Glutamatergic neuron (in vitro differentiated cells): ENCODE measurements around the gene NWD2. TPM values are rescaled to one million over a fixed set of nuclear protein-coding genes. Genes with fewer than 3 reads are reported as not detected.

Experiments
- DNase-seq: peaks from one replicate; pipeline ENCODE4 v3.0.0; 2022
- H3K27ac Mint-ChIP-seq: one replicate; pipeline ENCODE4 v1.8.0; 2020; ENCODE audit warnings: mild to moderate bottlenecking, mixed read lengths, inconsistent platforms; ENCODE audit not compliant: unreplicated experiment
- H3K27me3 Mint-ChIP-seq: one replicate; pipeline ENCODE4 v1.8.0; 2020; ENCODE audit warnings: mild to moderate bottlenecking, moderate library complexity, mixed read lengths, inconsistent platforms; ENCODE audit not compliant: unreplicated experiment
- H3K36me3 Mint-ChIP-seq: one replicate; pipeline ENCODE4 v1.8.0; 2020; ENCODE audit warnings: mild to moderate bottlenecking, mixed read lengths, inconsistent platforms; ENCODE audit not compliant: unreplicated experiment
- H3K4me1 Mint-ChIP-seq: one replicate; pipeline ENCODE4 v1.8.0; 2020; ENCODE audit warnings: mild to moderate bottlenecking, low read depth, mixed read lengths, inconsistent platforms; ENCODE audit not compliant: unreplicated experiment
- H3K4me3 Mint-ChIP-seq: one replicate; pipeline ENCODE4 v1.8.0; 2020; ENCODE audit warnings: mild to moderate bottlenecking, mixed read lengths, inconsistent platforms; ENCODE audit not compliant: unreplicated experiment
- H3K9me3 Mint-ChIP-seq: one replicate; pipeline ENCODE4 v1.8.0; 2020; ENCODE audit warnings: mild to moderate bottlenecking, moderate library complexity, mixed read lengths, inconsistent platforms; ENCODE audit not compliant: unreplicated experiment
- total RNA-seq: library from RNA; stranded (reverse); fragmentation: NEBNext Ultra II Directional; extraction: Animal tissue kit (Norgen Biotek cat#: 25700); gene quantifications from one replicate; pipeline ENCODE4 v1.2.1, GENCODE V29; 2021; ENCODE audit not compliant: unreplicated experiment
- TF ChIP-seq, protein P1 (sequence below): fragments of 200-600 bp; sonication (generic); IDR thresholded peaks from one replicate; pipeline ENCODE4 v1.5.0; 2021; ENCODE audit not compliant: partially characterized antibody, unreplicated experiment

NWD2 gene
- total RNA-seq, 1 donor from 2014 or later: 0.17 TPM

DNA sequence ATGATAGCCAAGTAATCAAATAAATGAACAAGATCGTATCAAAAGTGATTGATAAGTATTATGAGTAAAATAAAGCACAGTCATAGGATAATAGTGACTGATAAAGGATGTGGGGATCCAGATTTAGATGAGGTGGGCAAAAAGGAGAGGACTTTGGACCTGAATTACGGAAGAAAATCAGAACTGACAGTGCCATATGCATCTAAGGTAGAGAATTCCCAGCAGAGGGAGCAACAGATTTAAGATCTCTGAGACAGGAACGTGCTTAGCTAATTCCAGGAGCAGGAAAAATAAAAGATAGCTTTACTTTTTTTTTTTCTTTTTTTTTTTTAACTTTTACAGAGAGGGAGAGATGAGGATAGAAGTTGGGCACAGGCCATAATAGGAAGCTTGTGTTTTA is 189.9 kb downstream of the NWD2 start:
- Mint-ChIP-seq H3K27me3 (no peaks in the 10 kb centered on the region), H3K4me1 (peaks cover 2% of the 10 kb centered on the region), H3K9me3 (no peaks in the 10 kb centered on the region), H3K27ac (no peak overlapping the region), H3K36me3 (no peaks in the 10 kb centered on the region), H3K4me3 (no peak overlapping the region)
- DNase-seq: no peak
- TF ChIP-seq, protein P1, sequence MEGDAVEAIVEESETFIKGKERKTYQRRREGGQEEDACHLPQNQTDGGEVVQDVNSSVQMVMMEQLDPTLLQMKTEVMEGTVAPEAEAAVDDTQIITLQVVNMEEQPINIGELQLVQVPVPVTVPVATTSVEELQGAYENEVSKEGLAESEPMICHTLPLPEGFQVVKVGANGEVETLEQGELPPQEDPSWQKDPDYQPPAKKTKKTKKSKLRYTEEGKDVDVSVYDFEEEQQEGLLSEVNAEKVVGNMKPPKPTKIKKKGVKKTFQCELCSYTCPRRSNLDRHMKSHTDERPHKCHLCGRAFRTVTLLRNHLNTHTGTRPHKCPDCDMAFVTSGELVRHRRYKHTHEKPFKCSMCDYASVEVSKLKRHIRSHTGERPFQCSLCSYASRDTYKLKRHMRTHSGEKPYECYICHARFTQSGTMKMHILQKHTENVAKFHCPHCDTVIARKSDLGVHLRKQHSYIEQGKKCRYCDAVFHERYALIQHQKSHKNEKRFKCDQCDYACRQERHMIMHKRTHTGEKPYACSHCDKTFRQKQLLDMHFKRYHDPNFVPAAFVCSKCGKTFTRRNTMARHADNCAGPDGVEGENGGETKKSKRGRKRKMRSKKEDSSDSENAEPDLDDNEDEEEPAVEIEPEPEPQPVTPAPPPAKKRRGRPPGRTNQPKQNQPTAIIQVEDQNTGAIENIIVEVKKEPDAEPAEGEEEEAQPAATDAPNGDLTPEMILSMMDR: no peak

DNA sequence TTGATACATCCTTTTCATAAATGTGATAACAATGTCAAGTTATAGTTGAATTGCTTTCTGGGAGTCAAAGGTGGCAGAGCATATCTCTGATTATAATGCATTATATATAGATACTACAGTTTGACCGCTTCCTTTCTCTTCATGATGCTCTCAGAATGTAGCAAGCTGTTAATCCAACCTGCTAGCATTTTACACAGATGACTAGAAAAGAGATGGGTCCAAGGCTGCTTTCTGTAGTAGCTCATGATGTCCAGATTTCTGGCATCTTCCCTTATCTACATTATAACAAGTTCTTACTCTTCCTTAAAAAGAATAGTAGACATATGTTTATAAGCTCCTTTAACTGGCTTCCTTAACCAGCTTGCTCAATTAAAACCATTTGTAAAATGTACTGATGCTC is 192.0 kb downstream of the NWD2 start:
- Mint-ChIP-seq H3K27me3 (no peaks in the 10 kb centered on the region), H3K27ac (no peak overlapping the region), H3K4me1 (peaks cover 2% of the 10 kb centered on the region), H3K36me3 (no peaks in the 10 kb centered on the region), H3K9me3 (no peaks in the 10 kb centered on the region), H3K4me3 (no peak overlapping the region)
- TF ChIP-seq, protein P1: no peak
- no peak for DNase-seq

DNA sequence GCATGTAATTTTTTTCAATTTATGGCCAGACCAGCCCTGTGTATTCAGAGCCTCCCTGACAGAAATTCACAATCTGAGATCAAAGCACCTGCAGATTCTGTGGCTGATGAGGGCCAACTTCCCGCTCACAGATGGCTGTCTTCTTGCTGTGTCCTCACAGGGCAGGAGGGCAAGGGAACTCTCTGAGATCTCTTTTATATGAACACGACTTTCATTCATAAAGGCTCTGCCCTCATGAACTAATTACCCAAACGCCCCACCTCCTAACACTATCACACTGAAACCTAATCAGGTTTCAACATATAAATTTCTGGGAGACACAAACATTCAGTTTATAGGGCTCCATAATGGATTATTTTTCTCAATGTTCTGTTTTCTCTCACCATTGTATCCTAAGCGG is 192.6 kb downstream of the NWD2 start:
- Mint-ChIP-seq H3K4me1 (peaks cover 2% of the 10 kb centered on the region), H3K36me3 (no peaks in the 10 kb centered on the region), H3K9me3 (no peaks in the 10 kb centered on the region), H3K27ac (no peak overlapping the region), H3K27me3 (no peaks in the 10 kb centered on the region), H3K4me3 (no peak overlapping the region)
- DNase-seq: no peak
- TF ChIP-seq, protein P1: no peak

DNA sequence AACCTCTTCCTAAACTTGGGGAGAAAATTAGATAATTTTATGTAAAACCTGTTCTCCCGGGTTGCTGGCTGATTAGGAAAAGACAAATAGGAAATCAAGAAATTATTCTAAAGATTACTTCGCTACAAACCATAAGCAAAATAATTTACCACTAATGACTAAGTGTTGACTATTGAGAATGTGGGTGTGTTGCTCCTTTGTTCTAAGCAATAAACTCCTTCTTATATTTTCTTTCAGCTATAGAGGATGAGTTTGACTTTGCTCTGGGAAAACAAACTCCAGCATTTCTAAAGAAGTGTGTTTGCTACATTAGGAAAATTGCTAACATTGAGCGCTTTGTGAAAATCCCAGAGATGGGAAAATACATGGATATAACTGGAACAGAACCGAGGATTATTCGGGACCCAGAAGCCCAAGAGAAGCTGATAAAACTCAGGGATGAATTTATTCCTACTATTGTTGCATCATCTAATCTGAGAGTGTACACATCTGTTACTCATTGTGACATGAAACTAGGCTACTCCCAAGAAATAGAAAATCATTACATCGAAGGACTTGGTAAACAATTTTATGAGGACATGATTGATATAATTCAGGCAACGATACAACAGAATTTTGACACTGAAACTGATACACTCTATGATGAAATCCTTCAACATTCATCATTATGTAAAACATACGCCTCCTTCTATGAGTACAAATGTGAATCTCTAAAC is 194.2 kb downstream of the NWD2 start:
- Mint-ChIP-seq H3K9me3 (no peaks in the 10 kb centered on the region), H3K27me3 (no peaks in the 10 kb centered on the region), H3K27ac (no peak overlapping the region), H3K4me3 (no peak overlapping the region), H3K4me1 (peaks cover 2% of the 10 kb centered on the region), H3K36me3 (no peaks in the 10 kb centered on the region)
- DNase-seq: no peak
- TF ChIP-seq, protein P1: no peak

DNA sequence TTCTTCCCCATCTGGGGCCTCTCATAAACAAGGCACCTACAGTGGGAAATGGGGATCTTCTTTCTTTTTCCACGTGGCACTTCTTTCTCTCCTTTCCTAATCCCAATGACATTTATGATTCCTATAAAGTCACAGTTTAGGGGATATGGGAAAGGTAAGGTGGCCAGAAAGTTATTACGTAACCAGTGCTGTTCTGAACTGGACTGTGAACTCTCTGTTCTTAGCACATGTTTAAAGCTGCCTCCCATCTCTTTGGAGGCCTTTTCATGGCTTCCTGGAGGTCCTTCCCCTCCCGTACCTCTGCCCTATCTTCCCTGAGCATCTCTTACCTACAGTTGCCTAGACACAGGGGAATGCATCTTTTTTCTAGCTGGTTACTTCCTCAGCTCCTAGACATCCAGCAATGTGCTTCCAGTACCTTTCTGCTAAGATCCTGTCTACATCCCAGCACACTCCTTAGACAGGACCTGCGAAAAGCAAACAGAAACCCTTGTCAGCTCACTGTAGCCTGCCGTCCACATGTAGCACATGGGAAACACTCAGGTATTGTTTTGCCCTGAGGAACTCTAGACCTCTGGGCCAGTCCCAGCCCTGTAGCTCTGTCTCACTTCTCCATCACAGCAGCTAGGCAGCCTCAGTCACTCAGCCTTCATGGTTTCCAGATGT is 195.4 kb downstream of the NWD2 start:
- Mint-ChIP-seq H3K27ac (no peak overlapping the region), H3K4me3 (no peak overlapping the region), H3K27me3 (no peaks in the 10 kb centered on the region), H3K9me3 (no peaks in the 10 kb centered on the region), H3K36me3 (no peaks in the 10 kb centered on the region), H3K4me1 (no peaks in the 10 kb centered on the region)
- TF ChIP-seq, protein P1: no peak
- no peak for DNase-seq
